ENCODE results near the gene TGFBI.
"Not testable (repeated sequence)": the region's sequence is repeated elsewhere in the genome, so short reads cannot be mapped to it uniquely, and the experiment has no call there.

The TGFBI gene

DNA sequence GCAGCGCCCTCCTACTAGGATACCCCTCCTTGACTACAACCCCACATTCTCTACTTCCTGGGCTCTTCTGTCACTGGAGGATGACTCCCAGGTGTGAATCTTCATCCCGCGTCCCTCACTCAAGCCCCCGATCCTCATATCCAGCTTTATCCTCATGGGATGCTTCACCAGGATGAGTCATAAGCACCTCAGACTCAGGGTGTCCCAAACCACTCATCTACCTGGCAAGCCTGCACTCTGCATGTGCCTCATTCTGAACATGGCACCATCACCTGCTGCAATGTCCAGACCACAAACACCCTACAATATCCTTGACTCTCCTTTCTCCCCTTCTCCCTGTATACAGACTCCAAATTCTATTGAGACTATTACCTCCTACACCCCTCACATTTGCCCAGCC lies 1.5 kb upstream of the TGFBI start:
- no peak for DNase-seq (ENCODE audit: low spot score)

DNA sequence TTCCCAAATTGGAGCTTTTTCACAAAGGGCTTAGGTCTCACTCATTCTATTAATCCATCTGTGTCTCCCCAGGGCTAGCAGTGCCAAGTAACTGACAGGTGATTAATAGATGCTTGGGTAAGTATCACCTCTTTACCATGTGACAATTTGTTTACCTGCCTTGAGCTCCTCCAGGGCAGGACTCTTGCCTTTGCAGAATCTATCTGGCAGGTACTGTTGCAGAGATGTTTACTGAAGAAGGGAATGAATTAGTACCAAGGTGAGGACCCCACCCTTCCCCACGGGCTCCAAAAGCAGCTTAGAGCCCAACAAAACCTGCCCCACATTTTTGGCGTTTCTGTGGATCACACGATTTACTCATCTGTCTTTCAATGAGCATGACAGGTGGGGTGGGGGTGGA lies 698 bp upstream of the TGFBI start:
- no peak for DNase-seq (ENCODE audit: low spot score)

GRCh38 chr5:136030252-136030651 lies 1.5 kb downstream of the TGFBI start:
- no peak for DNase-seq (ENCODE audit: low spot score)

DNA sequence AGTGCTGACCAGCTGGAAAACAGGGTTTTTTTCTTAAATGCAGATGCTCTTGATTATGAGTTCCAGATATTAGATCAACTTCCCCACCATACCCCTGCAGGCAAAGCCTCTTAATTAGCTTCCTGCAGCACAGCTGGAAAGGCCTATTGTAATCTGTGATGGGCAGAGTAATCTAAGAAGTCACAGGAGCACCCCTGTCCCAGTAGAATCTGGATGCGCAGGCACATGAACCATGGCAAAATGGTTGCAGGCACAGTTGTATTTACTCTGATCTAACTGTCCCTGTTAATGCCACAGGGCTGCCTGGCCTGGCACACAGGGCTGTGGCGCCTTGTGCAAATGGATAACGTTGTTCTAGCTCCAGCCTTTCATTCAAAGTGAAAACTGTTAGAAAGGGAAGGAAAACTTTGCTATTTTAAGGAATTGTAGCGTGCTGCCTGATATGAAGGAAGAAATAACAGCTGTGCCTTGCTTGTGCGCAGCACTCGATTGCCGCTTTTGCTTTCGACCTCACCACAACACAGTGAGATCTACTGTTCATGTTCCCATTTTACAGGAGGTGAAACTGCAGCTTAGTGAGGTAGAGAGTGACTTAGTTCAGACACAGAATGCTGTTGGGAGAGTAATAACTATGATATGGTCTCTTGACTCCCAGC lies 2.3 kb downstream of the TGFBI start:
- no peak for DNase-seq (ENCODE audit: low spot score)

DNA sequence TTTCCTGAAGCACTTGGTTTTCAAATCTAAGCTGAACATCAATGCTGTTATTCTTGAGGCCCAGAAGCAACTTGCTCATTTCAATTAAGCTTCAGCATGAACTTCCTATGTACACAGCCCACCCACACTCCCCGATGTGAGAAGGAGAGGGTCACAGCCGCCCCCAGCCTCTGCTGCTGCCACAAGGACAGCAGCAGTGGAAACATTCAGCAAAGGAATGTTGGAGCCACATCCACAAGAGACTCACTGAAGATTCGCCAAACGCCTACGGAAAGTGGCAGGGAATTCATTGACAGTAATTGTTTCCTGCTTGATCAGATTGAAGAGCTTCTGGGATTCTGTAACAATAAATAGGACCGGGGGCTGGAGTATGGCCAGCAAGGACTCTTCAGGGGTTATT lies 2.9 kb downstream of the TGFBI start:
- no peak for DNase-seq (ENCODE audit: low spot score)

- DNase-seq (ENCODE audit: low spot score) = no peak
Measured at GRCh38 chr5:136032564-136032963, 3.8 kb downstream of the TGFBI start.

GRCh38 chr5:136033234-136033633 lies 4.4 kb downstream of the TGFBI start:
- no peak for DNase-seq (ENCODE audit: low spot score)

DNA sequence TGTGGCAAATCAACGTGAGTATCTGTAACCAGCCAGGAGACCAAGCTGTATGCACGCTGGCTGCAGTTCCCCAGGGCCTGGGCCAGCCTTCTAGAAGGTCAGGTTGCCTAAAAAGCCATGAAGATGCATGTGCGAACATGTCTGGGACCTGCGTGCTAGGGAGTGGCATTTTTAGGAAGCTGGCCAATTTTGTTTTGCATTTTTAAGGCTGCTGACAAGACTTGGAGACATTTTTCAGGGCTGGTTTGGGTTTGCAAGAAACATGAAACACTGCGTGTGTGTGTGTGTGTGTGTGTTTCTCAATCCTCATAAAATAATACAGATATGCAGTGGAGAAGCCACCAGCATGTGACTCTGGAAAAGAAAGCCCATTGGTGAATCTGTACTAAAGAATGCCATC lies 5.1 kb downstream of the TGFBI start:
- DNase-seq (ENCODE audit: low spot score) = no peak

- no peak for DNase-seq (ENCODE audit: low spot score)
Measured at GRCh38 chr5:136034492-136034891, 5.7 kb downstream of the TGFBI start.

GRCh38 chr5:136034984-136035383 lies 6.2 kb downstream of the TGFBI start:
- no peak for DNase-seq (ENCODE audit: low spot score)

- no peak for DNase-seq (ENCODE audit: low spot score)
Measured at GRCh38 chr5:136035837-136036236, 7.0 kb downstream of the TGFBI start.

- DNase-seq (ENCODE audit: low spot score) = no peak
Measured at GRCh38 chr5:136036293-136036911, 7.6 kb downstream of the TGFBI start.

DNA sequence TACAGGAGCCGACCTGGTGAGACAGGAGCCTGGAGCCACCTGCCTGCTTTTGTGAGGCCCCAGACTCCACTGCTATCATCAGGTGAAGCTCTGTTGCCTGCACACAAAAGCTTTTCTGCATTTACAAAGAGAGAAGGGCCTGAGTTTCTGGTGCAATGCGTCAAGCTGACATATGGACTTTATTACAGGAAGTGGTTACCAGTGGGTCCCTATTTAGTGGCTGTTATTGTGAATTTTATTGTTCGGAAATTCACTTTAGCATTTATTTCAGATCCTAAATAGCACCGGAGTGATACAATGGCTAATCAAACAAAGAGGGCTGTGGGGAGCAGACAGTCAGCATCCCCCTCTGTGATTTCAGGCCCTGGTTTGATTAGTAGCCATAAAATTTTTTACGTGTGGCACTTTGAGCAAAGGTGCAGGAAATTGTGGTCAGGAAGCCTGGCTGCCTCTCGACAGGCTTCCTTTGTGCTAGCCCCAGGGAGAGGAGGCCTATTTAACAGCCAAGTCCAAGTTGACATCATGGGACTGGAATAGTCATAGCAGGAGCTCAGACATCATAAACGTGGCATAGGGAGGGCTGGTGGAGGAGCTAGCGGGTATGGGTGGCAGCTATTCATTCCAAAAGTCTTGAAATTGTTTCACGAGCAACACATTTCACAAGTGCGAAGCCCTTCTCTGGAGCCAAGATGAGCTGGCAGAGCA lies 8.4 kb downstream of the TGFBI start:
- no peak for DNase-seq (ENCODE audit: low spot score)

- DNase-seq (ENCODE audit: low spot score) = no peak
Measured at GRCh38 chr5:136038635-136039034, 9.8 kb downstream of the TGFBI start.

GRCh38 chr5:136039202-136039601 lies 10.4 kb downstream of the TGFBI start:
- no peak for DNase-seq (ENCODE audit: low spot score)

DNA sequence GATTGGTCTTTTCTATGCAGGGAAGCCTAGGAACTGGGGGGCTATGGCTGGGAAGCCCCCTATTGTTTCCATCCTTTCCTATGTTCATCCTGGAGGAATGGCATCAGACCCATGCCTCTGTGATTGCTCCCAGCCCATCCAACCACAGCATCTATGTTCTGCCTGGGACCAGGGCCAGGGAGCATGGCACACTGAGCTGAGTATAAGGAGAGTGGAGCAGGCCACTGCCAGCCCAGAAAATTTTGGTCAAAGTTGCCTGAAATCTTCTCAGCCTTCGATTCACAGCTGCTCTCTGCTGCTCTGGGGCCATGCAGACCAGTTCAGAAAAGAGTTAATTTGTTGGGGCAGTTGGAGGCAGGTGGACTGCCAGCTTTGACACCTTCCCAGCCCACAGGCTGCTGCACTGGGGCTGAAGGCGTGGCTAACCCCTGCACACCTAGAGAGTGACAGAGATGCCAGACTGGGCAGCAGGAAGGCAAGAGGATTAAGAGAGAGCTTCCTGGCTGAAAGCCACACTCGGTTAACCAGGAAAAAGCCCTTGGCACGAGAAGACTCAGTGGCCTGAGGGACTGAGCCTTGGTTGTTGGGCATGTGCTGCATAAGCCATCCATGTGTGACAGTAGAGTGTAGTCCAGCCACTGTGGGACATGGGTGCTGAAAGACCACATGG lies 12.1 kb downstream of the TGFBI start:
- no peak for DNase-seq (ENCODE audit: low spot score)

GRCh38 chr5:136042156-136042555 lies 13.4 kb downstream of the TGFBI start:
- no peak for DNase-seq (ENCODE audit: low spot score)

- no peak for DNase-seq (ENCODE audit: low spot score)
Measured at GRCh38 chr5:136042665-136043121, 13.9 kb downstream of the TGFBI start.

GRCh38 chr5:136043551-136043950 lies 14.8 kb downstream of the TGFBI start:
- DNase-seq (ENCODE audit: low spot score) = no peak

DNA sequence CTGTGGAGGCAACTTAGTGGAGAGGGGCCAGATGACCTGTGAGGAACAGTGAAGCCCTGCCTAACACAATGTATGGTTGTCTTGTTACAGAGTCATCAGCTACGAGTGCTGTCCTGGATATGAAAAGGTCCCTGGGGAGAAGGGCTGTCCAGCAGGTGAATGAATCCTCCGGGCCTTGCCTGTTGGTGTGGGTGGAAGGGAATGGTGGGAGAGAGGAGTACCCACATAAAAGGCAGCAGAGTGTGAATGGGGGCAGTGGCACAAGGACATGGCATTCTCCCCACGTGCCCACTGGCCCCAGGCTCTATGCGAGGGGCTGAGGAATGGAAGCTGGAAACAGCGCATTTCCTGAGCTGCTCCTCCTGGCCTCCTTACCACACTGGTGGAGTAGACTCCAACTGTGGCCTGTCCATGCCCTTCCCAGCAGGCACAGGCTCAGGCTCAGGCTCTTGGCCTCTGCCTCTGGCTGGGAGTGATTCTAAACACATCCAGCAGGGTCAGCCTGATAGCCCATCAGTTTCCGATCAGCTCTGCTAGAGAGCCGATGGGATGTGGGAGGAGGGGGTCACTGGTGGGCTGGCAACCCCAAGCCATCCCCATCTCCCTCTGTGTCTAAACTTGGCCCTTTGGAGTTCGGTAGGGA lies 15.3 kb downstream of the TGFBI start:
- DNase-seq (ENCODE audit: low spot score) = no peak

DNA sequence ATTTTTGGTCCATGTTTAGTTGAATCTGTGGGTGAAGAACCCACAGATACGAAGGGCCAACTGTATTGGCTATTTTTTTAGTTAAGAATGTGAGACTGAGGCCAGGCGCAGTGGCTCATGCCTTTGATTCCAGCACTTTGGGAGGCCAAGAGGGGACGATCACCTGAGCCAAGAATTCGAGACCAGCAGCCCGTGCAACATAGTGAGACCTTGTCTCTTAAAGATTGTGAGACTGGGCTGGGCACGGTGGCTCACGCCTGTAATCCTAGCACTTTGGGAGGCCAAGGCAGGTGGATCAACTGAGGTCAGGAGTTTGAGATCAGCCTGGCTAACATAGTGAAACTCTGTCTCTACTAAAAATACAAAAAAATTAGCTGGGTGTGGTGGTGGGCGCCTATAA lies 16.2 kb downstream of the TGFBI start:
- DNase-seq (ENCODE audit: low spot score) = not testable (repeated sequence)

DNA sequence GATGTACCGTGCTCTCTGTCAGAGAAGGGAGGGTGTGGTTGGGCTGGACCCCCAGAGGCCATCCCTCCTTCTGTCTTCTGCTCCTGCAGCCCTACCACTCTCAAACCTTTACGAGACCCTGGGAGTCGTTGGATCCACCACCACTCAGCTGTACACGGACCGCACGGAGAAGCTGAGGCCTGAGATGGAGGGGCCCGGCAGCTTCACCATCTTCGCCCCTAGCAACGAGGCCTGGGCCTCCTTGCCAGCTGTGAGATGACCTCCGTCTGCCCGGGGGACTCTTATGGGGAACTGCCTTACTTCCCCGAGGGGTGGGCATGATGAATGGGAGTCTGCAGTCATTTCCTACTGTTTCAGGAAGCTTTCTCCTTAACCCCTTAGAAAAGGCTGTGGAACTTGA lies 17.5 kb downstream of the TGFBI start:
- no peak for DNase-seq (ENCODE audit: low spot score)
